GM18511 (cell line): ENCODE measurements around the gene SMURF1.
A peak's percentile ranks its signal among the peaks of the same experiment; 100 is the strongest.
"Not testable (repeated sequence)": the region's sequence is repeated elsewhere in the genome, so short reads cannot be mapped to it uniquely, and the experiment has no call there.

Experiments used
- ATAC-seq: cut with Tn5 transposase; IDR thresholded peaks from one replicate; pipeline ENCODE4 v1.9.1; 2021; ENCODE audit warnings: mild to moderate bottlenecking, moderate library complexity; ENCODE audit not compliant: unreplicated experiment

Gene SMURF1

GRCh38 chr7:99122762-99123161, 21.1 kb downstream of the SMURF1 start:
- no peak for ATAC-seq

- no peak for ATAC-seq
Observed at GRCh38 chr7:99121496-99122021, 22.3 kb downstream of the SMURF1 start.

GRCh38 chr7:99120916-99121315, 23.0 kb downstream of the SMURF1 start:
- no peak for ATAC-seq

- no peak for ATAC-seq
Observed at GRCh38 chr7:99120501-99120900, 23.4 kb downstream of the SMURF1 start.

GRCh38 chr7:99118077-99118476, 25.8 kb downstream of the SMURF1 start:
- no peak for ATAC-seq

- no peak for ATAC-seq
Observed at GRCh38 chr7:99116144-99116543, 27.8 kb downstream of the SMURF1 start.

GRCh38 chr7:99115379-99115778, 28.5 kb downstream of the SMURF1 start:
- ATAC-seq: no peak

- ATAC-seq: no peak
Observed at GRCh38 chr7:99112979-99113378, 30.9 kb downstream of the SMURF1 start.

GRCh38 chr7:99112097-99112496, 31.8 kb downstream of the SMURF1 start:
- peak; percentile 83 for ATAC-seq

GRCh38 chr7:99111591-99111990, 32.3 kb downstream of the SMURF1 start:
- ATAC-seq: no peak

GRCh38 chr7:99109108-99110051, 34.5 kb downstream of the SMURF1 start:
- ATAC-seq: no peak

- no peak for ATAC-seq
Observed at GRCh38 chr7:99108613-99109012, 35.3 kb downstream of the SMURF1 start.

- no peak for ATAC-seq
Observed at GRCh38 chr7:99106821-99107241, 37.1 kb downstream of the SMURF1 start.

- ATAC-seq: no peak
Observed at GRCh38 chr7:99106411-99106810, 37.5 kb downstream of the SMURF1 start.

GRCh38 chr7:99105756-99106155, 38.2 kb downstream of the SMURF1 start:
- ATAC-seq: no peak

GRCh38 chr7:99104631-99105030, 39.3 kb downstream of the SMURF1 start:
- no peak for ATAC-seq

- not testable (repeated sequence) for ATAC-seq
Observed at GRCh38 chr7:99103836-99104235, 40.1 kb downstream of the SMURF1 start.

- no peak for ATAC-seq
Observed at GRCh38 chr7:99102809-99103690, 40.9 kb downstream of the SMURF1 start.

GRCh38 chr7:99102361-99102760, 41.5 kb downstream of the SMURF1 start:
- ATAC-seq: no peak

- not testable (repeated sequence) for ATAC-seq
Observed at GRCh38 chr7:99101516-99101915, 42.4 kb downstream of the SMURF1 start.

GRCh38 chr7:99099499-99100077, 44.3 kb downstream of the SMURF1 start:
- no peak for ATAC-seq
